Heart left ventricle (tissue), 16 donors: ENCODE data around the gene ASPSCR1. TPM values are rescaled to one million over a fixed set of nuclear protein-coding genes. Genes with fewer than 3 reads are reported as not detected.
A peak's percentile ranks its signal among the peaks of the same experiment; 100 is the strongest.

Source experiments
- ATAC-seq, 4 donors: fragments of 200-7000 bp; cut with Tn5 transposase; one replicate each; pipeline ENCODE4 v1.9.1; 2020 to 2022; ENCODE audit warnings: moderate library complexity in 4 of 4, mild to moderate bottlenecking in 3 of 4, moderate number of reproducible peaks in 1 of 4
- DNase-seq, 5 donors: peaks; one replicate each; pipeline ENCODE4 v3.0.0-alpha.2; 2020
- H3K27ac ChIP-seq, 12 donors: fragments of 200-600 bp; sonication (generic) in 4 of 12; one replicate each; pipeline versions ENCODE4 v1.5.0 to v1.8.0; 2016 to 2022; ENCODE audit warnings: mild to moderate bottlenecking in 2 of 12
- H3K27me3 ChIP-seq, 9 donors: fragments of 200-600 bp; sonication (generic) in 2 of 9; one replicate each; pipeline versions ENCODE4 v1.5.1 to v1.8.0; 2016 to 2022; ENCODE audit warnings: mild to moderate bottlenecking in 3 of 9
- H3K36me3 ChIP-seq, 9 donors: fragments of 200-600 bp; sonication (generic) in 2 of 9; one replicate each; pipeline versions ENCODE4 v1.5.0 to v1.8.0; 2018 to 2022; ENCODE audit warnings: mild to moderate bottlenecking in 2 of 9
- H3K4me1 ChIP-seq, 12 donors: fragments of 200-600 bp; sonication (generic) in 4 of 12; one replicate each; pipeline versions ENCODE4 v1.5.0 to v1.8.0; 2016 to 2022; ENCODE audit warnings: mild to moderate bottlenecking in 3 of 12
- H3K4me3 ChIP-seq, 12 donors: fragments of 200-600 bp; sonication (generic) in 4 of 12; one replicate each; pipeline versions ENCODE4 v1.5.0 to v1.8.0; 2017 to 2022; ENCODE audit warnings: mild to moderate bottlenecking in 9 of 12, moderate library complexity in 4 of 12
- H3K9me3 ChIP-seq, 12 donors: fragments of 200-600 bp; sonication (generic) in 4 of 12; one replicate each; pipeline versions ENCODE4 v1.5.0 to v1.8.0; 2016 to 2022; ENCODE audit warnings: mild to moderate bottlenecking in 1 of 12
- POLR2A ChIP-seq, 2 donors: fragments of 450-650 bp; IDR thresholded peaks; one replicate each; pipeline ENCODE4 v1.6.1; 2017; ENCODE audit warnings: antibody characterized with exemption in 2 of 2, mild to moderate bottlenecking in 2 of 2, moderate library complexity in 2 of 2
- whole genome bisulfite sequencing, 4 donors: extraction: QIAGEN DNeasy Blood & Tissue Kit in 2 of 4; methylation state at CpG; one replicate each; pipeline versions ENCODE4 v1.1.5 to v1.1.7; 2013 to 2018; 5-methylcytosine and 5-hydroxymethylcytosine counted together
- intact Hi-C, 10 donors: fragments of 100-400 bp; cut with DNase I; formaldehyde crosslinking; loops; one replicate each; pipeline versions ENCODE4 v1.11.1 to v1.14.2; 2022
- polyA plus RNA-seq, 2 donors: library from polyadenylated mRNA; stranded (reverse); fragments of 200-250 nt; gene quantifications; one replicate each; pipeline ENCODE4 v1.2.3, GENCODE V29; 2013
- total RNA-seq, 9 donors: library from RNA; depleted of rRNA in 2 of 9; stranded (reverse); fragments of >200 nt in 2 of 9; fragmentation: NEBNext Ultra II Directional in 3 of 9; extraction: Animal tissue kit (Norgen Biotek cat#: 25700) in 3 of 9; gene quantifications; one replicate each; pipeline versions ENCODE4 v1.1.0 to v1.2.4, GENCODE V29; 2016 to 2023
- TF ChIP-seq, protein P1 (sequence below), 12 donors: fragments of 200-600 bp; sonication (generic) in 4 of 12; IDR thresholded peaks; one replicate each; pipeline versions ENCODE4 v1.5.0 to v1.8.0; 2018 to 2022; ENCODE audit warnings: antibody characterized with exemption in 12 of 12, mild to moderate bottlenecking in 5 of 12
- donor health status: ischemic (EF 13 %, LVEDD 7.1; RV severe dilation, severe dysfunction).
- donor health status: healthy with polysubstance abuse.
- donor health status: DM: no; HTN: yes; CAD: no.
- donor health status: DM: no; HTN: no; CAD: no.
- donor health status: ischemic (EF 25% LVEDD 6.9; RV normal size, moderate dysfunction).
- donor health status: ischemic (EF 25% LVEDD 5.7; RV mildly dilated, moderate dysfunction).
- donor health status: healthy.
- donor health status: DM: yes; HTN: yes; CAD: no.
- donor health status: ischemic (EF 35%, LVEDD 5.7; RV mildly dilated, moderate dysfunction).
- donor health status: nonischemic (EF 11% LVEDD 7.7; RV severe dilation, severe dysfunction).
- donor health status: DM: yes; HTN: yes; CAD: no.
- donor health status: PGD.
- donor health status: ischemic (EF 29% LVEDD 5.4; RV normal size, mild dysfunction).
- donor health status: nonischemic (EF 23%, LVEDD 6.1; RV moderate dilation, normal function).

The ASPSCR1 gene
- total and polyA plus RNA-seq, 11 donors = 15.1 to 43.6 (median 22.9) TPM

- Histone ChIP-seq H3K27ac (no peak overlapping the region), H3K4me3 (no peak overlapping the region), H3K36me3 (no peaks in the 10 kb centered on the region), H3K9me3 (no peaks in the 10 kb centered on the region), H3K4me1 (peaks cover 0 to 21% (median 16%) of the 10 kb centered on the region in 12 donors), H3K27me3 (peaks cover 0 to 11% (median 0%) of the 10 kb centered on the region in 9 donors)
- intact Hi-C loops = no loop called here
- TF ChIP-seq, protein P1, sequence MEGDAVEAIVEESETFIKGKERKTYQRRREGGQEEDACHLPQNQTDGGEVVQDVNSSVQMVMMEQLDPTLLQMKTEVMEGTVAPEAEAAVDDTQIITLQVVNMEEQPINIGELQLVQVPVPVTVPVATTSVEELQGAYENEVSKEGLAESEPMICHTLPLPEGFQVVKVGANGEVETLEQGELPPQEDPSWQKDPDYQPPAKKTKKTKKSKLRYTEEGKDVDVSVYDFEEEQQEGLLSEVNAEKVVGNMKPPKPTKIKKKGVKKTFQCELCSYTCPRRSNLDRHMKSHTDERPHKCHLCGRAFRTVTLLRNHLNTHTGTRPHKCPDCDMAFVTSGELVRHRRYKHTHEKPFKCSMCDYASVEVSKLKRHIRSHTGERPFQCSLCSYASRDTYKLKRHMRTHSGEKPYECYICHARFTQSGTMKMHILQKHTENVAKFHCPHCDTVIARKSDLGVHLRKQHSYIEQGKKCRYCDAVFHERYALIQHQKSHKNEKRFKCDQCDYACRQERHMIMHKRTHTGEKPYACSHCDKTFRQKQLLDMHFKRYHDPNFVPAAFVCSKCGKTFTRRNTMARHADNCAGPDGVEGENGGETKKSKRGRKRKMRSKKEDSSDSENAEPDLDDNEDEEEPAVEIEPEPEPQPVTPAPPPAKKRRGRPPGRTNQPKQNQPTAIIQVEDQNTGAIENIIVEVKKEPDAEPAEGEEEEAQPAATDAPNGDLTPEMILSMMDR (IDR thresholded peaks at IDR 0.05) = no peak
- TF ChIP-seq POLR2A (IDR thresholded peaks at IDR 0.05) = no peak
- WGBS, 4 donors = 75 to 87% (median 85%) methylated on average over 5 to 9 of the region's 9 CpGs
- ATAC-seq (no peak), DNase-seq (no peak)
Measured at GRCh38 chr17:81944858-81945257, 32.6 kb upstream of the ASPSCR1 start.

DNA sequence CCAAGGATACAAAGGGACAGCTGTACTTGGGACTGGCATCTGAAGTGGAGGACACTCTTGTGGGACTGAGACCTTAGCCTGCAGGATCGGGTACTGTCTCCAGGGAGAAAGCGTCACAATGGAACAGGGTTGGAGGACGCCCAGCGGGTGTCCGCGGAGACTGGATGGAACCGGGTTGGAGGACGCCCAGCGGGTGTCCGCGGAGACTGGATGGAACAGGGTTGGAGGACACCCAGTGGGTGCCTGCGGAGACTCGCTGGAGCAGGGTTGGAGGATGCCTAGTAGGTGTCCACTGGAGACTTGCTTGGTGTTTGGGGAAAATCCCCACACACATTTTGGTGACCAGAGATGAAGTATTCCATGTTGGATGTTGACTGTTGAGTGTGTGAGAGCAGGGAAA, 30.2 kb upstream of the ASPSCR1 start, which contains the start of gene MYADML2:
TSS of gene MYADML2 (minus strand) at position 45 of the 400 bp plus-strand sequence. CDS start 5,492 bp downstream, outside the sequence.
- H3K4me1 ChIP-seq = no peaks in the 10 kb centered on the region
- no peak for TF ChIP-seq POLR2A (IDR thresholded peaks at IDR 0.05)
- TF ChIP-seq, protein P1 (IDR thresholded peaks at IDR 0.05) = no peak
- intact Hi-C loops = no loop called here
- ATAC-seq (no peak), DNase-seq (no peak)
- 76 to 87% (median 85%) methylated on average over 13 of the region's 13 CpGs for WGBS, 4 donors
- no peak within 1 kb of the TSS for H3K27ac ChIP-seq
- H3K36me3 ChIP-seq = no peaks in the 10 kb centered on the region
- no peaks in the 10 kb centered on the region for H3K9me3 ChIP-seq
- no peak within 1 kb of the TSS for H3K4me3 ChIP-seq
- H3K27me3 ChIP-seq = peaks cover 0 to 11% (median 0%) of the 10 kb centered on the region in 9 donors

- Histone ChIP-seq H3K4me1 (no peaks in the 10 kb centered on the region), H3K36me3 (no peaks in the 10 kb centered on the region), H3K27me3 (peaks cover 0 to 7% (median 0%) of the 10 kb centered on the region in 9 donors), H3K4me3 (no peak overlapping the region), H3K9me3 (no peaks in the 10 kb centered on the region), H3K27ac (no peak overlapping the region)
- intact Hi-C loops = no loop called here
- peak in 3 of 4 donors; percentile 9 to 17 (median 15) for ATAC-seq
- 77 to 81% (median 80%) methylated on average over 11 to 17 of the region's 17 CpGs for WGBS, 4 donors
- TF ChIP-seq POLR2A (IDR thresholded peaks at IDR 0.05) = no peak
- TF ChIP-seq, protein P1 (IDR thresholded peaks at IDR 0.05) = no peak
- DNase-seq = peak in 1 of 5 donors; percentile 44
Measured at GRCh38 chr17:81948635-81949378, 28.6 kb upstream of the ASPSCR1 start.

DNA sequence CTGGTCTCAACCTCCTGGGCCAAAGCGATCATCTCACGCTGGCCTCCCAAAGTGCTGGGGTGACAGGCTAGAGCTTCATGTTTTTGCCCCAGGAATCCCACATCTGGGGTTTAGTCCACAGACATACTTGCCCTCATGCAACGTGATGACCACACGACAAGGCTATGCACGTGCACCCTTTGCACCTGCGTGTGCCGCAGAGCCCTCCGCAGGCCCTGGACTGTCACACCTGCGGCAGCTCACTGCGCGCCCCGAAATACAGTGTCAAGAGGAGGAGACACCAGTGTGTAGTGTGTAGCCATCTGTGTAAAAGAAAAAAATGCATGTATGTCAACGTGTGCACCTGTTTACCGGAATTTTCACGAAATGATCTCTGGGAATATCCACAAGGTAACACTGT, 26.9 kb upstream of the ASPSCR1 start:
- Histone ChIP-seq H3K4me3 (no peak overlapping the region), H3K27me3 (peaks cover 0 to 7% (median 0%) of the 10 kb centered on the region in 9 donors), H3K27ac (no peak overlapping the region), H3K9me3 (no peaks in the 10 kb centered on the region), H3K36me3 (no peaks in the 10 kb centered on the region), H3K4me1 (no peaks in the 10 kb centered on the region)
- TF ChIP-seq POLR2A (IDR thresholded peaks at IDR 0.05) = no peak
- TF ChIP-seq, protein P1 (IDR thresholded peaks at IDR 0.05) = no peak
- WGBS, 4 donors = 88 to 91% (median 89%) methylated on average over 15 of the region's 15 CpGs
- ATAC-seq (no peak), DNase-seq (no peak)
- intact Hi-C loops = no loop called here
